ENCODE results near the gene C12orf50.
"Not testable (repeated sequence)": the region's sequence is repeated elsewhere in the genome, so short reads cannot be mapped to it uniquely, and the experiment has no call there.

The C12orf50 gene, protein sequence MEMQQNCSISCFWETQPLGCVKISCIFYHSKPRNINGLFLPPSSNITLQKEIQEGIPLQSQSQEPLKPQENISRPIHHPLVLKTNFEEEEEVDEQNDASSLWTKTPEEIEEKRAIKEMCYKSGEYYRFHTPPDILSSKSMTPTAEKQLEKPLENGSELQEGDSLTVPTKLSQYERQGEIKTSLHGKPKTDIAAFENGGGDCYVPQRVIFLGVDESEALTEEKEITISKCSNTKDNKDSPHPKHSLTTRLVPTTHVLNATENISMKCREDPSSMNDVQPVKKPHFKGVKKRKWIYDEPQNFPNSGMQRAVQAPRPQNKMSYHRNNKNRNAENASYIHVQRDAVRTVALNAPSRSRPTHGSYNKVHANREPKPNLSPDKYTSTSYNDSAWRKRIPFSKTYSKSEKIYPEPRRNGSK

DNA sequence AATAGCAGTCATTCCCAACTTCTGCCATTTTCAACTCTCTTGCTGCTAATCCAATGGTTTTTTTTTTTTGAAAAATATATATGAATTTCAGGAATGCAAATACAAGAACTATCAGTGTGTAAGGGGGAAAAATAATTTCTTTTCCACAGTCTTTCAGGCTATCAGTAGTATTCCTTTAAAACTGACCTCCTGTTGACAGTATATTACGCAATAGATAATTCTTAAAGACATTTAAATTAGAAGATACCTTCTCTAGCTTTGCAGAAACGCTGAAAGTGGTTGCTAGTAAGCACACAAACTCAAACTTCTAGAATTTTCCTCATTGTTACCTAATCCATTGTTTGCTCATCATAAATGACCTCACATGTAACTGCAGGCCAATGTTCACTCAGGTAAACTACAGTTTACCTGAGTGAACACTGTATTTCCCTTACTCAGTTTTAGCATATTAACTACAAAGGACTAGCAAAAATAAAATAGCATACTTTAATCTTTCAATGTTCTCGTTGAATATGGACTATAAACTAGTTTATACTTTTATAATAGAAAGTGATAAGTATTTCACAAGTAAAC lies at the start of gene C12orf50:
Gene C12orf50, minus strand, starts transcription at position 309 of the 573 bp plus-strand sequence. CDS start 2,439 bp downstream, outside the sequence.
- DNase-seq = no peak

DNA sequence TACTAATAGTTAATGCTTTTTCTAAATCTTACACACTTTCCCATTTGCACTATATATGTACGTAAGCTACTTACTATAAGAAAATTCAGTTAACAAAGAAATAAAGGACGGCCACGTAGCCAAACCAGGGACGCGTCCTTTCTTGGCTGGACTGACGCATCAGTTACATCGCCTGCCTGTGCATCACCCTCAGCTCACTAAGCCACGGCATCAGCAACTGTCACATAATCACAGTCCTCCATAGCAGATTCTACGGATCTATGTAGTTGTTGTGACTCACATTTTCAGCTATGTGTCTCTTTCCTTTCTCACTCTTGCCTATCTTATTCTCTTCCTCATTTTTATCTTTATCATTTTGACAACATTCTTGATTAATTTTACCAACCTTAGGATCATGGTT lies 38.1 kb upstream of the C12orf50 start:
- no peak for DNase-seq

DNA sequence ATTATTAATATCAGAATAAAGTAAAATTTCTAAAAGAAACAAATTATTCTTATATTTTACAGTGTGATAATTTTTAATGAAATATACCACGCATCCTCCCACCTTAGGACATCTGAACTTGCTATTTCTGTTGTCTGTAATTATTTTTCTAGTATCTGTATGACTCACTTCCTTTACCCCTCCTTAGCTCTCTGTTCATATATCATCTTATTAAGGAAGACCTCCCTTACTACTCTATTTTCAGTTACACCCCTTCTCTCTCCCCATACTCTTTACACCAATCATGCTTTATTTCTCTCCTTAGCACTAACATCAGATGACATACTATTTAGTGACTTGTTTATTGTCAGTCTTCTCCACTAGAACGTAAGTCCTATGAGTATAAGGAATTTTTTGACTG lies 34.2 kb upstream of the C12orf50 start:
- no peak for DNase-seq

DNA sequence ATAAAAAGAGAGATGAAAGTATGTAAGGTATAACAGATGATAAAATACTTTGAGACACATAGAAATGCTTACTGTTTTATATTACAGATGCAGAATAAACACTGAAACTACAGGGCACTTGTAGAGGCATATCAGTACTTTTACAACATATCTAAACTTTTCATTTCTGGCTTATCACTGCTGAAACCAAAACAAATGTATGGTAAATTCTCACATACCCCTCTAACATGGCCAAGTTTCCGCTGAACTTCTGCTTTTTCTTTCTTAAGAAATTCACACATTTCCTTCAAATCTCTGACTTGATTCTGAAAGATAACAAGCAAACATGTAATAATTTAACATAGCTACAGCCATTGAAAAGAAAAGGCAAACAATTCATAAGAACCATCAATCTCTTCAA lies 33.3 kb upstream of the C12orf50 start:
- no peak for DNase-seq

DNA sequence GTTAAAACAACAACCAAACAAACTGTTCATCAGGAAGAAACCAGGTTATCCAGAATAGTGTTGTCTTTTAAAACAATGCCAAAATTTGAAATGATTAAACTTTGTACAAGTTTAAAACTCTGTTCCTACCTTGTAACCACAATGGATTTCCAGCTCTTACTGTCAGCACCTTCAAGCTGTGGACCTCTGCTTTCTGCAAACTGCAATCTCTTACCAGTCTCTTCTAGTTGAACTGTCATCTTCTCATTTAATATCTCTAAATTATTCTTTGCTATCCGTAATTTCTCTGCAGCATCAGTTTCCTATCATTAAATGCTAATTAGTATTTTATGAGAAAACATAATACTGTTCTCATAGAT lies 29.5 kb upstream of the C12orf50 start:
- no peak for DNase-seq

DNA sequence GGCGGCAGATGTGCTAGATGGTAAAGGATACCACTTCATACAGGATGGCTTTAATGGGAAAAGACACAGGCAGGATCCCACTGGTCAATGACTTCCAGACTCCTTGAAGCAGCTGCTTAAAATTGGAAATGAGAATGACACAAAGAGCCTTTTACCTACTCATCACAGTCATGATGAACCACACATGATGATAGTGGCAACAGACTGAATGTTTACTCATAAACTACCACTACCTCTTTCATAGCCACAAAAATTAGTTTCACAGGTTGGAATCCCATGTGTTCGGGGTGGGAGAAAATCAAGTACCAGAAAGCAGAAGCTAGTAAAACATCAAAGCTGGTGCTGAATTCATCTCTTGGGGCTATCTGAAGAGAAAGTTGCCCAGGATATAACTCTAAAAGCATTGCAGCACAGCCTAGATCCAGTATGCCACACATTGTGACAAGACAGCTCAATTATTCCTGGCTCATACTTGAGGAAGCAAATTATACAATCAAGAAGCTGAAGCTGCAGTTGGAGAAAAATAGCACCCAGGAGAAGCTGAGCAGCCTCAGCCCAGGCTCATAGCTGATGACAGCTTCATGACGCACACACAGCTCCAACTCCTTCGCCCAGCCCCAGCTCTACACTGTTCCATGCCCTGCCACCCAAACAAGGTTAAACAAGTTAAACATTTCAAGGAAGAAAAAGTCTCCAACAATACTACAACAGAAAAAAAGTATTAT lies 29.0 kb upstream of the C12orf50 start:
- DNase-seq = no peak

DNA sequence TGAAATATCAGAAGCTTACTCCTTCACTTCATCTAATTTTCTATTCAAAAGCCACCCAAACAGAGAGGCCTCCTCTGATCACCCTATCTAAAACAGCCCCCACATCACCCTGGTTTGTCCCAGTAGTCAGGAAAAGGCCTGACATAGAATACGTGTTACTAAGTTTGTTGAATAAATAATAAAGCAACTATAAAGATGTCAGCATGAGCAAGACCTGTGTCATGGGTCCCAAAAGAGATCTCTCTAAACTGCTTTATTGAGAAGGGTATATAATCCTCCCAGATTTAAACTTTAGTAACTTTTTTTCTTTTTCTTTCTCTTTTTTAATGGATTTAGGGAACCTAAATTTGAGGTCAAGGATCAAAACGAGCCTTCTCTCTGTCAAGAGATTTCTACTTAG lies 27.4 kb upstream of the C12orf50 start:
- no peak for DNase-seq

DNA sequence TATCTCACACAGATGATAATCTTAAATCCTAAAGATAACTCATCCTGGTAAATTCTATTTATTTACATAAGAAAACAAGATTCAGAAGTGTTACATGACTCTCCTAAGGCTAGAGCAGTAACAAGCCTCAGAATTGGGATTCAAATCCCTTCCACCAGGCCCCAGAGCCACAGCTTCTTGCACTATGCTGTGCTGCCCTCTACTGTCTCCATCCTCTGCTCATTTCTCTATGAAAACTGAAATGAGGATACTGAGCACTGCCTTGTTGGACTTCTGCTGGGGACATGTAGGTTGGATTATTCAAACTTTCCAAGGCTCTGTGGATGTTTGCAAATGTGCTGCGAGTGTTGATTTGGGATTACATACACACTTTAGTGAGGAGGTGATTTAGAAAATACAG lies 23.5 kb upstream of the C12orf50 start:
- no peak for DNase-seq

DNA sequence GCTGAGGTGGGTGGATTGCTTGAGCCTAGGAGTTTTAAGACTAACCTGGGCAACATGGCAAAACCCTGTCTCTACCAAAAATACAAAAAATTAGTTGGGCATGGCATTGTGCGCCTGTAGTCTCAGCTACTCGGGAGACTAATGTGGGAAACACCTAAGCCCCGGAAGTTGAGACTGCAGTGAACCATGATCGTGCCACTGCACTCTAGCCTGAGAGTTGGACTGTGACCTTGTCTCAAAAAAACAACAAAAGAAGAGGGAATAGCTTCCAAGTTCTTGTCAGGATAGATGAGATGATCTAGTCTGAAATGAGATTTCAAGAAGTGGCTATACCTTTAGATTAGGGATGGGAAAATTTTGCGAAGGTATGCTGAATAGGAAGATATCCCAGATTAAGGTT lies 14.8 kb upstream of the C12orf50 start:
- DNase-seq = no peak

DNA sequence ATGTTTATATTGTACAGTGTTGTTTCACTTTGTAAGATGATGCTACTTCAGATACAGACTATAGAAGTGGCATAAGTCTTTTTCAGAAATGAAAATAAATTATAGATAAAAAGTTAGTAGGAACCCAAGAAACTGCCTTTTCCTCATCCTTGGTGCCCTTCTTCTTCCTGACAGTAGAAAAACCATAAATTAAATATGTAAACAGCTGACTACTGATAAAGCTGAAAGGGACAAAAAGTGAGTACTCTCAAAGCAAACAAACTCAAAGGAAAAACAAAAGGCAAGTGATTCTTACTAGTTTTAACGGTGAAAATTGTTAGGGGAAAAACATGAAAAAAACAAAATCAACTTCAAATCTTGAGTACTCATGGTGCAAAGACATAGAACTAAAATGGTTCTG lies 8.6 kb upstream of the C12orf50 start:
- DNase-seq = no peak

DNA sequence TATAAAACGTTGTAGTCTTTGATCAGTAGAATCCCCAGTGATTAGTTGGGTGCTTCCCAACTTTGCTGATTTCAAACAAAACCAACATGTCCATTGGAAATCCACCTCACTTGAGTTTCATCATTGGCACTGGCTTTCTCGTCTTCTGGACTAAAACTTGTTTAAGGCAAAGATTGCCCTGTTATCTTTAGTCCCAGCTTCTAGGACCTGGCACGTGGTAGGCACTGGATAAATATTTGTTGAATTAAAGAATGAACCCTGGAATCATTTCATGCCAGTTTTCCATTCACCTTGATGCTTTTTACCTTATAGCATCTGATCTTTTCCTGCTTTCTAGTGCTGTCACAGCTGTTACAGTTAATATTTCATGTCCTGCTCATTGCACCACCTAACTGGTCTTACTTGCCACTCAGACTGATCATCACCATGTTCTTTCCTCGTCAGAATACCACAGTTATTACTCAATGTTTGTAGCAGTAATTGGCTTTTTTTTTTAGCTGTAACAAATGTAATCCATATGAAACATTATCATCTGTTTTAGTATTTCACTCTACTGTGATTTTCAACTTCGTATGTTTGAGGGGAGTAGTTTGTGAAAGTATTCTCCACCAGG lies 7.3 kb upstream of the C12orf50 start:
- DNase-seq = no peak

DNA sequence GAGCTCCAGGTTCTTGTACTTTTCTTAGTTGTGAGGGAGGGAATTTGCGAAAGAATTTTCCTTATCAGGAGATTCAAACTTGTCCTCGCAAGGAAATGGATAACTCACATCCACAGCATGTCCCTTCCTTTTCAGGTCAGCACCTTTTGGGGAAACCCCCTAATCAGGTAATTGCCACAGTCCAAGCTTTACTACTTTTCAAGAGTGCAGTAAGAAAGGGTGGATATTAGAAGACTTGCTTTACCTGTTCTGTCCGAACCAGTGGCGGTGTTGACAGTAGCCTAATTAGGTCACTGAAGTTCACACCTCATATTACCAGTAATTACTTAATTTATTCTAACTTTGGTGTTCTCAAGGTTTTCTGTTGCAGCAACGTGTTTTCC lies 6.7 kb upstream of the C12orf50 start:
- no peak for DNase-seq

DNA sequence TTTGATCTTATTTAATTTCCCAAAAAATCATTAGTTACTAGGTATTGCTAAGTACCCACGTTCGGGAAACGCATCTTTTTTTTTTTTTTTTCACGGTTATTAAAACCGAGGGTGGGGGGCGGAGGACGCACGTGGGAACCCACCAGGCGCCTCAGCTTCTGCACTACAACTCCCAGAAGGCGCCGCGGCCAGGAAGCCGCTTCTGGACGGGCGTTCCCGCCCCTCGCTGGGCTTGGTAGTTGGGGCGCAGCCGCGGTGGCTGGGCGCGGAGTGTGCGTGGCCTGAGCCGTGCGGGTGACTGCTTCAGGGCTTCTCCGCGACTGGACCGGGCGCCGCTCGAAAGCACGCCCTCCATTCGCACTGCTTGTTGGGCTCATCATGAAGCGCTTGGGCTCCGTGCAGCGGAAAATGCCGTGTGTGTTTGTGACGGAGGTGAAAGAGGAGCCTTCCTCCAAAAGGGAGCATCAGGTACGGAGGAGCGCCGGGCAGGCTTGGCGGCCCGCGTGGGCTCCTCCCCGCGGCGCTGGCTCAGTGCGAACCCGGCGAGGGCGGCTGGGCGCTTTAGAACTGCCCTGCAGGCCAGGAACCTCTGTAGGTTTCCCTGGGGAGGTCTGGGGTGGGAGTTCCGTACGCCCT lies 6.2 kb upstream of the C12orf50 start:
- no peak for DNase-seq

DNA sequence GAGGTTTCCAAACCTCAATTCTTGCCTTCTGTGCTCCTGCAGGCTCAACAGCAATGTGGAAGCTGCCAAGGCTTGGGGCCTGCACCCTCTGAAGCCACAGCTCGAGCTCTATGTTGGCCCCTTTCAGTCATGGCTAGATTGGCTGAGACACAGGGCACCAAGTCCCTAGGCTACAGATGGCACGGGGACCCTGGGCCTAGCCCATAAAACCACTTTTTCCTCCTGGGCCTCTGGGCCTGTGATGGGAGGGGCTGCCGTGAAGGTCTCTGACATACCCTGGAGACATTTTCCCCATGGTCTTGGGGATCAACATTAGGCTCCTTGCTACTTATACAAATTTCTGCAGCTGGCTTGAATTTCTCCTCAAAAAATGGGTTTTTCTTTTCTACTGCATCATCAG lies 2.0 kb upstream of the C12orf50 start:
- DNase-seq = not testable (repeated sequence)

DNA sequence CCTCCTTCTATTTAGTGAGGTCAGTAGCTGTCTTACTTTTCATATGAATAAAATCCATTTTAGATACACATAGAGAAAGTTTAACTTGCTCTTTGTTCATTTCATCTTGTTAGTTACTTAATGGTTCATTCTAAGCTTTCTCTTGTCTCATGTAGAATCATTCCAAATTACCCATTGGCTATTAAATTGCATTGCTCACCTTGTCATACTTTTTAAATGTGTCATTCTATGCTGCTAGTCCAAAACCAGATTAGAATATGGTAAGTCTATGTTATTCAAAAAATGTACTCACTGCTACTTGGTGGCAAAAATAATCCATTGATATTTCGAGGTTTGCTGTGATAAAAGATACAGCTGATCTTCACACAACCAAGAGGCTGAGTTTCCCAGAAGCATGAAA lies 3.0 kb downstream of the C12orf50 start:
- no peak for DNase-seq

DNA sequence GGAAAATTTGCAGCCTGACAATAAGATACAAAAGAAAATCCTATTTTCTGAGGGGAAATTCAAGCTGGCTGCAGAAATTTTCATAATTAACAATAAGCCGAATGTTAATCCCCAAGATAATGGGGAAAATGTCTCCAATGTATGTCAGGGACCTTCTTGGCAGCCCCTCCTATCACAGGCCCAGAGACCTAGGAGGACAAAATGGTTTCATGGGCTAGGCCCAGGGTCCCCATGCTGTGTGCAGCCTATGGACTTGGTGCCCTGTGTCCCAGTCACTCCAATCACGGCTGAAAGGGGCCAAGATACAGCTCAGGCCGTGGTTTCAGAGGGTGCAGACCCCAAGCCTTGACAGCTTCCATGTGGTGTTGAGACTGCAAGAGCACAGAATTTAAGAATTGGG lies 11.2 kb downstream of the C12orf50 start:
- DNase-seq = no peak

DNA sequence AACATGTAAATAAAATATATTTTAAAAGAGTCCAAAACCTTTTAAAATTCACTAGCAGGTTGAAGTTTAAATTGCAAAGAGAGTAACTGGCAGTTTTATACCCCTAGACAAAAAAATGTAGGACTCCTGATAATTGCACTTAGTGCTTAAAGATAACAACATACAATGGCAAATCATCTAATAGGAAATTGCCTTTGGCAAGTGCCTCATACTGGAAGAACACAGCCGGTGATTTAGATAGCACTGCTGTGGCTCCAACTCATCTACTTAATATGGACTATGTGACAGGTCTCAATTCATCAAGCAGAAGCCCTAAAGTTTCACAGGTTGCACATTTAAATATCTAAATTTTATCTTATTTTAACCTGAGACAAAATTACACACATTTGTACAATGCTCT lies 13.4 kb downstream of the C12orf50 start:
- DNase-seq = no peak

DNA sequence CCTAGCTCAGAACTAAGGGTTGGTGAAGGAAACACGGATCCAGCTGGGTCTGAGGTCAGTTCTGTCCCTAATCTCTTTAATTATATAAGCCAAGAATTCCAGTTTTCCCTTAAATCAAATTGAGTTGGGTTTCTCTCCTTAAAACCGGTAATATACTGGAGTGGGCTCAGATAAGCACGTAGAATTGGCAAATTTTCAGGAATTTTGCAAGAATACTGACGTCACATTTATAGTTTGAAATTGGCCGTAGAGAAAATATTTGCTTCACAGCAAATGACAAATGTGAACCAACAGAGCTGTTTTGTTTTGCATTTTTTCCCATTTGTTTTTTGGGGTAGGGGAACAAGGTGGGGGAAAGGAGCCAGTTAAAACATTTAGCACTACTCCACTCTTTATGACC lies 17.4 kb downstream of the C12orf50 start:
- DNase-seq = no peak

DNA sequence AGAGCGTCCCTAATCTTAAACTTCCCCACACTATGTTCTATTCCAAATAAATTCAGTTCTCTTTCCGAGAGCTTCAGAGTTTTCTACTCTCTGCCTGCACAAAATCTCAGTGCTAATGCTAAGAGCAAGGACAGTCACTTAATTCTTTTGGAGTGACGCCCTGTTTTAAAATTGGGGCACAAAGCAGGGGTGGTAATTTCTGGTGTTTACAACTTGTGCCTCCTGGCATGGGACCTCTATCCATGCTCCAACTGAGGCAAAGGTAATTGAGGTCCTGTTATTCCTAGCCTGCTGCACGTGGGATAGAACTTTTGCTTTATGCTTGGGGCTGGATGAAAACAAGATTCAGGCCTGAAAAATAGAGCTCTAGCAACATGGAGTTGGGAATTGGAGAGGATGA lies 22.9 kb downstream of the C12orf50 start:
- DNase-seq = no peak

DNA sequence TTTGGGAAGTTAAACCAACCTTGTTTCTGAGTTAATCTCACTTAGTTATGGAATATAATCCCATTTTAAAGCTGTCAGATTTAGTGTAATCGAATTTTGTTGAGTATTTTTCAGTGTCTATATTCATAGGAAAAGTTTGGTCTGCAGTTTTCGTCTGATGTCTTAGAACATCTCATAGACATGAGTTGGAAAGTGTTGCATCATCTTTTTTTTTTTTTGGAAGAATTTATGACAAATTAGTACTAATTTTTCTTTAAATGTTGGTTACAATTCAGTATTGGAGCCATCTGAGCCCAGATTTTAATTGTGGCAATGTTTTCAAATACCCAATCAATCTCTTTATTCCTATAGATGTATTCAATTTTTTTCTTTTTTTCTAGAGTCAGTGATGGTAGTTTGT lies 27.9 kb downstream of the C12orf50 start:
- no peak for DNase-seq

DNA sequence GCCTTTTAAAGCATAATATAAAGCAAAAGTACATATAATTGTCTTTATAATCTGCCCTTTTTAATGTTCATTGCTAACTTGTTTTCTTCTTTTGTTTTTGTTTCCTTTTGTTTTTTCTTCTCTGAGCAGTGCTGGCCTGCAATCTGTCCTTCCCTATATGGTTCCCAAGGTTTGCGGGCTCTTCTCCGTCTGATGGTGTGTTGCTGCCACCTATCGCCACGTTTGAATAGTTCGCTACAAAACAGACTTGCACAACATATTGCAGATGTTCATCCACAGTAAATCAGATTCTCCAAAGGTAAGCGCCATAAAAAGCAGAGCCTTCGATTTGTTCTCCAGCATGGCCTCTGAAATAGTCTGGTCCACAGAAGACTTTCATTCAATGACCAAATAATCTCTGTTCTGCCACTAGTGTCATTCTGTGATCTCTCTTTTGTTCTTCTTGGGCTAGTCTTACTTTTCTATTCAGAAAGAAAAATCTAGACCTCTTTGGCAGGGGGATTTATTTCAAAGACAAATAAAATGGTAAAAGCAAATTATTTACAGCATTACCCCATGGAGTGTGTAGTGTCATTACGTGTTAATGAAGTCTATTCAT lies 33.5 kb downstream of the C12orf50 start:
- DNase-seq = no peak

DNA sequence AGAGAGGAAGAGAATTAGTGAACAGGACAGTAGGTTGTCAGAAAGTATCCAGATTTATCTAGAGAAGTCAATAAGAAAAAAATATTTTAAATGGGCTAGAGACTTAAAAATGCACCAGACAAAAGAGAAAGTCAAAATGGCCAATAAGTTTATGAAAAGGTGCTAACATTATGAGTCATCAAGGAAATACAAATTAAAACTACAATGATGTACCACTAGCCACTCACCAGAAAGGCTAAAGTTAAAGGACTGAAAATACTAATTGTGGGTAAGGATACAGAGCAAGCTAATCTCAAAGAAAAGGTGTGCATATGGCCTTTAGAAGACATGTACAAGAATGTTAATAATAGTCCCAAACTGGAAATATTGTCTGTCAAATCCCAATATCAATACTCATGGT lies 37.7 kb downstream of the C12orf50 start:
- DNase-seq = no peak

DNA sequence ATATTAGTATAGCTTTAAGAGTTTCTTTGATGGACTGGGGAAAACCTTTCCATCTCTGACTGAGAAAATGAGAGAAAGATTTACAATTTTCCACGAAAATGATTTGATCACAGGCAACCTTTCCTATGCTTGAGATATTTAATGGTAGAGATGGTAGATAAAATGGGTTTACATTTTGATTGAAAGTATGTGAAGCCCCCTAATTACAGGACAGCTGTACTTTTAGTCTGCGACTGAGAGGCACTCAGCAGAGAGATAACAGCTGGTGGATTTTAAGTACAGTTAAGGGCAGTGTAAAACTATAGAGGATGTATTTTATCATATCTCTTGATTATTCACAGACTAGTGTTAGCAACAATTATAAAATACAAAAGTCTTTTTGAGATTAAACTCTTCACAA lies 40.7 kb downstream of the C12orf50 start:
- no peak for DNase-seq
